Uterus (tissue), 2 donors: ENCODE results near the gene PRKAR2A.

Experiments used
- POLR2A ChIP-seq, 2 donors: fragments of 450-650 bp; IDR thresholded peaks; one replicate each; pipeline ENCODE4 v1.6.1; 2016; ENCODE audit warnings: antibody characterized with exemption in 2 of 2, mild to moderate bottlenecking in 1 of 2, moderate library complexity in 1 of 2
- TF ChIP-seq, protein P1 (sequence below), 4 experiments: fragments of 200-600 bp in 2 of 4; fragments of 450-650 bp in 2 of 4; sonication (generic) in 2 of 4; IDR thresholded peaks; one replicate each; pipeline ENCODE4 v1.5.1; 2016 to 2019; ENCODE audit warnings: antibody characterized with exemption in 4 of 4, mild to moderate bottlenecking in 2 of 4, moderate library complexity in 1 of 4

DNA sequence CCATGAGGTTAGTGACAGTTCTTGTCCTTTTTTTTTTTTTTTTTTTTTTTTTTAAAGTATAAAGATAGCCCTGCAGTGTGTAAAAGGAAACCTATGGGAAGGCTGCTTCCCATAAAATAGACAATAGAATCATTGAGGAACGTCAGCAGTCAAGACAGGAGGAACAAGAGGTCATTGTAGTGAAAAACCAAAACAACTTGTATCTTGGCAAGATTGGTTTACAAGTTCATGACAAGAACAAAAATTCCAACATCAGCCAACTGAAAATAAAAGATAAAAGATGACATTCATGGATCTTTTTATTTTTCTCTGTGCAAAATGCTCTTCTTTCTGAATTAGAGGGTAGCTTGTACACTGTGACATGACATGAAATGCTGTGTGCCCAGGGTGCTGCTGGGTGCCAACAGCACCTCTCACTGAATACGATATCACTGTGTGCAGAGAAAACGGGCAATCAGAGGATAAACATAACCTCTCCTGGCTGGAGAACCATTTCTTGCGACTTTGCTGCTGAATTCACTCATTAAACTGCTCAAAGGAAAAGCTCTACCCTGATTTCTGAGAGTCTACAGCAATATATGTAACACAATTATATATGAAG is 100.6 kb downstream of the PRKAR2A start:
- TF ChIP-seq, protein P1, sequence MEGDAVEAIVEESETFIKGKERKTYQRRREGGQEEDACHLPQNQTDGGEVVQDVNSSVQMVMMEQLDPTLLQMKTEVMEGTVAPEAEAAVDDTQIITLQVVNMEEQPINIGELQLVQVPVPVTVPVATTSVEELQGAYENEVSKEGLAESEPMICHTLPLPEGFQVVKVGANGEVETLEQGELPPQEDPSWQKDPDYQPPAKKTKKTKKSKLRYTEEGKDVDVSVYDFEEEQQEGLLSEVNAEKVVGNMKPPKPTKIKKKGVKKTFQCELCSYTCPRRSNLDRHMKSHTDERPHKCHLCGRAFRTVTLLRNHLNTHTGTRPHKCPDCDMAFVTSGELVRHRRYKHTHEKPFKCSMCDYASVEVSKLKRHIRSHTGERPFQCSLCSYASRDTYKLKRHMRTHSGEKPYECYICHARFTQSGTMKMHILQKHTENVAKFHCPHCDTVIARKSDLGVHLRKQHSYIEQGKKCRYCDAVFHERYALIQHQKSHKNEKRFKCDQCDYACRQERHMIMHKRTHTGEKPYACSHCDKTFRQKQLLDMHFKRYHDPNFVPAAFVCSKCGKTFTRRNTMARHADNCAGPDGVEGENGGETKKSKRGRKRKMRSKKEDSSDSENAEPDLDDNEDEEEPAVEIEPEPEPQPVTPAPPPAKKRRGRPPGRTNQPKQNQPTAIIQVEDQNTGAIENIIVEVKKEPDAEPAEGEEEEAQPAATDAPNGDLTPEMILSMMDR (IDR thresholded peaks at IDR 0.05) = no peak
- no peak for TF ChIP-seq POLR2A (IDR thresholded peaks at IDR 0.05)
